ENCODE measurements around the gene GPT2. TPM values are rescaled to one million over a fixed set of nuclear protein-coding genes. Genes with fewer than 3 reads are reported as not detected.

Gene GPT2
- total and polyA plus RNA-seq, 7 donors = 3.3 to 28.7 (median 14.8) TPM

- H3K4me1 ChIP-seq = no peaks in the 10 kb centered on the region
- H3K9me3 ChIP-seq = no peaks in the 10 kb centered on the region
- 94 to 97% methylated on average over 3 of the region's 3 CpGs for WGBS, 2 donors
- DNase-seq = no peak
- intact Hi-C loops (cut with DNase I) = no loop called here
- H3K4me3 ChIP-seq = no peak overlapping the region
- TF ChIP-seq EP300 (IDR thresholded peaks at IDR 0.05) (no peak), CTCF (IDR thresholded peaks at IDR 0.05) (no peak), POLR2A (IDR thresholded peaks at IDR 0.05) (no peak), POLR2AphosphoS5 (IDR thresholded peaks at IDR 0.05) (no peak)
- no peak overlapping the region for H3K27ac ChIP-seq
- H3K36me3 ChIP-seq = peaks cover 0 to 1% (median 0%) of the 10 kb centered on the region in 4 donors
- no peaks in the 10 kb centered on the region for H3K27me3 ChIP-seq
These were observed 32.8 kb downstream of the GPT2 start for GRCh38 chr16:46916980-46917379.

GRCh38 chr16:46918400-46918799 is 34.2 kb downstream of the GPT2 start:
- intact Hi-C loops (cut with DNase I) = no loop called here

GRCh38 chr16:46918905-46919792 is 35.0 kb downstream of the GPT2 start:
- WGBS, 2 donors = 49 to 56% methylated on average over 21 of the region's 21 CpGs
- no peaks in the 10 kb centered on the region for H3K27me3 ChIP-seq
- no peak overlapping the region for H3K4me3 ChIP-seq
- H3K27ac ChIP-seq = no peak overlapping the region
- H3K36me3 ChIP-seq = peaks cover 0 to 23% (median 0%) of the 10 kb centered on the region in 4 donors
- TF ChIP-seq POLR2AphosphoS5 (IDR thresholded peaks at IDR 0.05) = no peak
- no peak for TF ChIP-seq CTCF (IDR thresholded peaks at IDR 0.05)
- H3K4me1 ChIP-seq = no peaks in the 10 kb centered on the region
- no peaks in the 10 kb centered on the region for H3K9me3 ChIP-seq
- intact Hi-C loops (cut with DNase I) = no loop called here
- no peak for DNase-seq

More at GRCh38 chr16:46918400-46918799, 34.2 kb downstream of the GPT2 start:
- WGBS, 2 donors = 89 to 90% methylated on average over 11 of the region's 11 CpGs
- peaks cover 0 to 16% (median 0%) of the 10 kb centered on the region in 4 donors for H3K36me3 ChIP-seq
- H3K27me3 ChIP-seq = no peaks in the 10 kb centered on the region
- no peaks in the 10 kb centered on the region for H3K9me3 ChIP-seq
- H3K4me3 ChIP-seq = no peak overlapping the region
- TF ChIP-seq EP300 (IDR thresholded peaks at IDR 0.05) (no peak), POLR2AphosphoS5 (IDR thresholded peaks at IDR 0.05) (no peak), CTCF (IDR thresholded peaks at IDR 0.05) (no peak), POLR2A (IDR thresholded peaks at IDR 0.05) (no peak)
- no peak for DNase-seq
- H3K27ac ChIP-seq = no peak overlapping the region
- H3K4me1 ChIP-seq = no peaks in the 10 kb centered on the region

- H3K36me3 ChIP-seq = peaks cover 0 to 27% (median 0%) of the 10 kb centered on the region in 4 donors
- H3K27me3 ChIP-seq = no peaks in the 10 kb centered on the region
- no peaks in the 10 kb centered on the region for H3K9me3 ChIP-seq
- TF ChIP-seq CTCF (IDR thresholded peaks at IDR 0.05) = no peak
- TF ChIP-seq POLR2A (IDR thresholded peaks at IDR 0.05) = no peak
- TF ChIP-seq EP300 (IDR thresholded peaks at IDR 0.05) = no peak
- no peak for TF ChIP-seq POLR2AphosphoS5 (IDR thresholded peaks at IDR 0.05)
- intact Hi-C loops (cut with DNase I) = no loop called here
- no peak for DNase-seq
- no peaks in the 10 kb centered on the region for H3K4me1 ChIP-seq
- no peak overlapping the region for H3K27ac ChIP-seq
- WGBS, 2 donors = 21 to 52% methylated on average over 9 of the region's 9 CpGs
- H3K4me3 ChIP-seq = no peak overlapping the region
These were observed 36.4 kb downstream of the GPT2 start for GRCh38 chr16:46920402-46921068.
